HFF-Myc (cell line): Measurements from ENCODE around the gene ZMYM1.
A peak's percentile ranks its signal among the peaks of the same experiment; 100 is the strongest.
"Not testable (repeated sequence)": the region's sequence is repeated elsewhere in the genome, so short reads cannot be mapped to it uniquely, and the experiment has no call there.

Source experiments
- DNase-seq: peaks from one replicate; pipeline ENCODE4 v3.0.0-alpha.2; 2011; ENCODE audit warnings: low read depth; ENCODE audit errors: extremely low read depth
- H3K4me3 ChIP-seq: replicated peaks from 2 replicates; pipeline ENCODE4 v1.5.1; 2011; ENCODE audit warnings: low read depth, mild to moderate bottlenecking, control low read depth, low read length
- TF ChIP-seq, protein P1 (sequence below): IDR thresholded peaks from 2 replicates; pipeline ENCODE4 v1.5.1; 2012; ENCODE audit warnings: mild to moderate bottlenecking, low read depth, low read length, control low read depth; ENCODE audit errors: missing control alignments

ZMYM1 gene

DNA sequence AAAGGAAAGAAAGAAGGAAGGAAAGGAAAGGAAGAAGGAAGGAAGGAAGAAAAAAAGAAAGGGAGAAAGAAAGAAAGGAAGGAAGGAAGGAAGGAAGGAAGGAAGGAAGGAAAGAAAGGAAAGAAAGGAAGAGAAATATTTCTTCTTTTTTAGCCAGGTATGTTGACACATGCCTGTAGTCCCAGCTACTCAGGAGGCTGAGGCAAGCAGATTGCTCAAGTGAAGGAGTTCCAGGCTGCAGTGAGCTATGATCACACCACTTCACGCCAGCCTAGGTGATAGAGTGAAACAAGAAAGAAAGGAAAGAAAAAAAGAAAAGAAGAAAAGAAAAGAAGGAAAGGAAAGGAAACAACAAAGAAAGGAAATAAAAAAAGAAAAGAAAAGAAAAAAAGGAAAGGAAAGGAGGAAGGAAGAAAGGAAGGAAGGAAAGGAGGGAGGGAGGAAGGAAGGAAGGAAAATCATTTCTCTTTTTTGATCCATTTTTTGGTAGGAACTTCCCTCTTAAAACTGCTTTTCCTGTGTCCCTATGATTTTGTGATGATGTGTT, 5.8 kb upstream of the ZMYM1 start:
- TF ChIP-seq, protein P1, sequence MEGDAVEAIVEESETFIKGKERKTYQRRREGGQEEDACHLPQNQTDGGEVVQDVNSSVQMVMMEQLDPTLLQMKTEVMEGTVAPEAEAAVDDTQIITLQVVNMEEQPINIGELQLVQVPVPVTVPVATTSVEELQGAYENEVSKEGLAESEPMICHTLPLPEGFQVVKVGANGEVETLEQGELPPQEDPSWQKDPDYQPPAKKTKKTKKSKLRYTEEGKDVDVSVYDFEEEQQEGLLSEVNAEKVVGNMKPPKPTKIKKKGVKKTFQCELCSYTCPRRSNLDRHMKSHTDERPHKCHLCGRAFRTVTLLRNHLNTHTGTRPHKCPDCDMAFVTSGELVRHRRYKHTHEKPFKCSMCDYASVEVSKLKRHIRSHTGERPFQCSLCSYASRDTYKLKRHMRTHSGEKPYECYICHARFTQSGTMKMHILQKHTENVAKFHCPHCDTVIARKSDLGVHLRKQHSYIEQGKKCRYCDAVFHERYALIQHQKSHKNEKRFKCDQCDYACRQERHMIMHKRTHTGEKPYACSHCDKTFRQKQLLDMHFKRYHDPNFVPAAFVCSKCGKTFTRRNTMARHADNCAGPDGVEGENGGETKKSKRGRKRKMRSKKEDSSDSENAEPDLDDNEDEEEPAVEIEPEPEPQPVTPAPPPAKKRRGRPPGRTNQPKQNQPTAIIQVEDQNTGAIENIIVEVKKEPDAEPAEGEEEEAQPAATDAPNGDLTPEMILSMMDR: no peak
- no peak overlapping the region for H3K4me3 ChIP-seq
- DNase-seq: no peak

DNA sequence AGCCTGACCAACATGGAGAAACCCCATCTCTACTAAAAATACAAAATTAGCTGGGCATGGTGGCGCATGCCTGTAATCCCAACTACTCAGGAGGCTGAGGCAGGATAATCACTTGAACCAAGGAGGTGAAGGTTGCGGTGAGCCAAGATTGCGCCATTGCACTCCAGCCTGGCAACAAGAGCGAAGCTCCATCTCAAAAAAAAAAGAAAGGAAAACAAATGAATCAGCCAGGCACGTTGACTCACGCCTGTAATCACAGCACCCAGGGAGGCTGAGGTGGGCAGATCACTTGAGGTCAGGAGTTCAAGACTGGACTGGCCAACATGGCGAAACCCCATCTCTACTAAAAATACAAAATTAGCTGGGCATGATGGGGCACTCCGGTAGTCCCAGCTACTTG, 2.8 kb upstream of the ZMYM1 start:
- H3K4me3 ChIP-seq, DNase-seq: not testable (repeated sequence)

DNA sequence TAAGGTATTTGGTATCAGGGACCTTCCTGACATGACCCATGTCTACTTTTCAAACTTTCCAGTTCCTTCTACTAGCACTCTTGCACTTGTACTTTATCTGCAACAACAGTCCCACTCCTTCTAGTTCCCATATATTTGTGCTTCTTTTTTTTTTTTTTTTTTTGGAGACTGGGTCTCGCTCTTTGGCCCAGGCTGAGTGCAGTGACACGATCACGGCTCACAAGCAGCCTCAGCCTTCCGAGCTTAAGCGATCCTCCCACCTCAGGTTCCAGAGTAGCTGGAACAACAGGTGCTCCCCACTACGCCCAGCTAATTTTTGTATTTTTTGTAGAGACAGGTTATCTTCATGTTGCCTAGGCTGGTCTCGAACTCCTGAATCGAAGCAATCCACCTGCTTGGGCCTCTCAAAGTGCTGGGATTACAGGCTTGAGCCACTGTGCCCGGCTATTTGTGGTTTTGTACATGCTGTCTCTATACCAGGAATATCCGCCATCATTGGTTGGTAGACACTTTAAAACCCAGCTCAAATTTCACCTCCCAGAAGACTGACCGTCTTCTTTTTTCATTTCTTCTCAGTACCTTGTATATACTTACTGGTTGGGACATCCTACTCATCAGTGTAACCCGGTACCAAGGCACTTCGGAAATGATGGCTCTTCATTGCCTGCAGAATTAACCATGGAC, 1.1 kb downstream of the ZMYM1 start:
- DNase-seq: no peak
- H3K4me3 ChIP-seq: peak overlapping the region; percentile 70
- TF ChIP-seq, protein P1: no peak

DNA sequence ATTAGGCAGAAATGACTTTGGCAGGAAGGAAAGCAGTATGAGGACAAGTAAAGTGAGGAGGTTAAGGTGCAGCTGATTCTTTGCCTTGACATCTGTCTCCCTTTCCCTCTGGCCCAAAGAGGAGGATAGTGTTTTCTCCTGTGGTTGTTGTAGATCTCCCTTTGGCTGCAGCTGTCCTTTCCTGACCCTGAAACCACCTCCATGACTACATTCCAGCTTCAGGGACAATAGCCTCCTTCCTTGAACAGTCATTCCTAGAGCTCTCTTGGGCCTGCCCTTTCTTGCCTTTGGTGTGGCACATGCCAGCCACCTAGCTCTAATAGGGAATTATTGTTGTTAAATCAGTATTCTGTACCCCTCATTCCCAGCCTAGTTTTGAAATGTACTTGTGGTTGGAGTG, 6.2 kb downstream of the ZMYM1 start:
- no peak for DNase-seq
- TF ChIP-seq, protein P1: no peak
- no peak overlapping the region for H3K4me3 ChIP-seq

DNA sequence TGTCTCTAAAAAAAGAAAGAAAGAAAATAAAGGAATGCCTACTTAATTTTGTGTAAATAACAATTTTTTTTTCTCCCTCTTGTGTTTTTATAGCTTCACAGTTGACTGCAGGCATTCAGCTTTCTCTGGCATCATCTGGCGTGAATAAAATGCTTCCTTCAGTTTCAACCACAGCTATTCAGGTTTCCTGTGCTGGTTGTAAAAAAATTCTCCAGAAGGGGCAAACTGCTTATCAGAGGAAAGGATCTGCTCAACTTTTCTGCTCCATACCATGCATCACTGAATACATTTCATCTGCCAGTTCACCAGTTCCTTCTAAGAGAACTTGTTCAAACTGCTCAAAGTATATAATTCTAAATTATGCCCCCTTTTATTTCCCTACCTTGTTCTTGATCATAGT, 18.0 kb downstream of the ZMYM1 start:
- TF ChIP-seq, protein P1: no peak
- H3K4me3 ChIP-seq: no peak overlapping the region
- peak; percentile 29 for DNase-seq

DNA sequence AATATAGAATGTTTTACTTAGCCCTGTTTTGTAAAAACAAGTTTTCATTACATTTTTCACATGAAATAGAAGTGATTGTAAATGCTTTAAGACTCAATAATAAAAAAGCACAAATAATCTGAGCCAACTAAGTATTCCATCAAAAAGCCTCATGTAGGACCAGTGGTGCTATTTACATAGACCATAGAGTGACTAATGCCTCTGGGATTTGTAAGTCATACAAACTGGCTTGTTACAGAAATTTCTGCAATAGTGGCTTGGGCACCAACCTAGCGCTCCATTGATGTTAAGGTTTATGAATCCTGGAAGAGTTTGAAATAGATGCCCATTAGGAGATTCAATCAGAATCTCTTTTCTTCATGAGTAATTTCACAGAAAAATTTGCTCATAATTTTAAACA, 31.9 kb downstream of the ZMYM1 start:
- TF ChIP-seq, protein P1: no peak
- no peak for DNase-seq
- H3K4me3 ChIP-seq: no peak overlapping the region

DNA sequence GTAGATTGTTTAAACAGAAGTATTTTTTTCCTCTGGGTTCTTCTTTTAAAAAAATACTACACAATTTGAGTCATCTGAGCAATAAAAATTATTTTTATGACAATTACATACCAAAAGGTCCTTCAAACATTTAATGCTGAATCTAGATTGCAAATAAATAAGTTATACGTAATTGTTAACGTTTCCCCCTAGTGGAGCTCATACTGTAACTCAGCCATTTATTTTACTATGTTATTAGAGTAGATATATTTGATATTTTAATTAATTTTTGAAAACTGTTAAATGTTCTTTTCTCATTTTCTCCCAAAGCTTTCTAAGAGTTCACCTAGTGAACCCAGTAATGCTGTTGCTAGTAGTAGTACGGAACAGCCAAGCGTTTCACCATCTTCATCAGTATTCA, 33.5 kb downstream of the ZMYM1 start:
- H3K4me3 ChIP-seq: no peak overlapping the region
- DNase-seq: no peak
- TF ChIP-seq, protein P1: no peak
